Liver (tissue), 9 donors: ENCODE measurements around the gene OR52K1. TPM values are rescaled to one million over a fixed set of nuclear protein-coding genes. Genes with fewer than 3 reads are reported as not detected.

ENCODE experiments used
- DNase-seq: peaks from one replicate; pipeline ENCODE4 v3.0.0-alpha.2; 2017; ENCODE audit warnings: low spot score
- H3K27ac ChIP-seq, 2 donors: one replicate each; pipeline ENCODE4 v1.7.0; 2013; ENCODE audit warnings: inconsistent platforms in 2 of 2, low read length in 2 of 2, control low read depth in 1 of 2, low read depth in 1 of 2, mild to moderate bottlenecking in 1 of 2
- H3K27me3 ChIP-seq, 4 donors: one replicate each; pipeline versions ENCODE4 v1.6.1 to v1.7.0; 2013; ENCODE audit warnings: low read length in 3 of 4, inconsistent platforms in 1 of 4, mild to moderate bottlenecking in 1 of 4, moderate library complexity in 1 of 4; ENCODE audit not compliant: control insufficient read depth in 4 of 4, insufficient read depth in 4 of 4
- H3K36me3 ChIP-seq, 4 donors: one replicate each; pipeline versions ENCODE4 v1.6.1 to v1.7.0; 2013; ENCODE audit warnings: low read length in 3 of 4, mild to moderate bottlenecking in 3 of 4, low read depth in 1 of 4, moderate library complexity in 1 of 4; ENCODE audit not compliant: control insufficient read depth in 4 of 4, insufficient read depth in 3 of 4
- H3K4me1 ChIP-seq, 4 donors: one replicate each; pipeline versions ENCODE4 v1.6.1 to v1.7.0; 2013; ENCODE audit warnings: low read length in 3 of 4, mild to moderate bottlenecking in 3 of 4, moderate library complexity in 1 of 4; ENCODE audit not compliant: control insufficient read depth in 4 of 4, insufficient read depth in 4 of 4
- H3K4me3 ChIP-seq, 3 donors: one replicate each; pipeline versions ENCODE4 v1.6.1 to v1.7.0; 2013; ENCODE audit warnings: low read length in 3 of 3, control low read depth in 1 of 3, low read depth in 1 of 3, mild to moderate bottlenecking in 1 of 3
- H3K9ac ChIP-seq, 2 donors: one replicate each; pipeline ENCODE4 v1.7.0; 2013; ENCODE audit warnings: low read length in 2 of 2, mild to moderate bottlenecking in 2 of 2, moderate library complexity in 2 of 2, control low read depth in 1 of 2, low read depth in 1 of 2
- H3K9me3 ChIP-seq, 4 donors: one replicate each; pipeline versions ENCODE4 v1.6.1 to v1.7.0; 2013; ENCODE audit warnings: low read length in 3 of 4; ENCODE audit not compliant: control insufficient read depth in 4 of 4
- ATF3 ChIP-seq: IDR thresholded peaks from 2 replicates; pipeline ENCODE4 v1.6.1; 2016; ENCODE audit warnings: antibody characterized with exemption
- CTCF ChIP-seq: fragments of 150-350 bp; IDR thresholded peaks from 2 replicates; pipeline ENCODE4 v1.5.1; 2017; ENCODE audit warnings: improper control_type of control experiment, low read depth, low read length; ENCODE audit not compliant: missing input control
- EGR1 ChIP-seq, 2 donors: IDR thresholded peaks; 2 replicates each; pipeline ENCODE4 v1.6.1; 2016 to 2018; ENCODE audit warnings: antibody characterized with exemption in 2 of 2, low read depth in 2 of 2
- FOXA1 ChIP-seq: IDR thresholded peaks from 2 replicates; pipeline ENCODE4 v1.6.1; 2016; ENCODE audit warnings: antibody characterized with exemption
- FOXA2 ChIP-seq: IDR thresholded peaks from 2 replicates; pipeline ENCODE4 v1.6.1; 2016; ENCODE audit warnings: antibody characterized with exemption
- GABPA ChIP-seq, 2 donors: IDR thresholded peaks in 1 of 2; conservative IDR thresholded peaks in 1 of 2; 2 replicates each; pipeline ENCODE4 v1.6.1; 2016; ENCODE audit warnings: antibody characterized with exemption in 2 of 2, mild to moderate bottlenecking in 1 of 2, moderate library complexity in 1 of 2
- HNF4A ChIP-seq, 2 donors: conservative IDR thresholded peaks; 2 replicates each; pipeline ENCODE4 v1.6.1; 2016; ENCODE audit warnings: antibody characterized with exemption in 2 of 2, mild to moderate bottlenecking in 2 of 2
- HNF4G ChIP-seq: IDR thresholded peaks from 2 replicates; pipeline ENCODE4 v1.6.1; 2016; ENCODE audit warnings: antibody characterized with exemption
- JUND ChIP-seq, 2 donors: IDR thresholded peaks; 2 replicates each; pipeline ENCODE4 v1.6.1; 2016; ENCODE audit warnings: antibody characterized with exemption in 2 of 2
- NR2F2 ChIP-seq: IDR thresholded peaks from 2 replicates; pipeline ENCODE4 v1.6.1; 2016; ENCODE audit warnings: antibody characterized with exemption
- RAD21 ChIP-seq, 2 donors: IDR thresholded peaks; 2 replicates each; pipeline ENCODE4 v1.6.1; 2016; ENCODE audit warnings: antibody characterized with exemption in 2 of 2, mild to moderate bottlenecking in 2 of 2
- REST ChIP-seq: IDR thresholded peaks from 2 replicates; pipeline ENCODE4 v1.6.1; 2016; ENCODE audit warnings: antibody characterized with exemption, mild to moderate bottlenecking
- RXRA ChIP-seq, 2 donors: IDR thresholded peaks; 2 replicates each; pipeline ENCODE4 v1.6.1; 2017 to 2018; ENCODE audit warnings: antibody characterized with exemption in 2 of 2, mild to moderate bottlenecking in 1 of 2
- SP1 ChIP-seq: IDR thresholded peaks from 2 replicates; pipeline ENCODE4 v1.6.1; 2018; ENCODE audit warnings: antibody characterized with exemption, mild to moderate bottlenecking
- TAF1 ChIP-seq: conservative IDR thresholded peaks from 2 replicates; pipeline ENCODE4 v1.6.1; 2016; ENCODE audit warnings: antibody characterized with exemption, mild to moderate bottlenecking
- YY1 ChIP-seq: IDR thresholded peaks from 2 replicates; pipeline ENCODE4 v1.6.1; 2016; ENCODE audit warnings: antibody characterized with exemption, mild to moderate bottlenecking
- WGBS: extraction: QIAGEN DNeasy Blood & Tissue Kit; methylation state at CpG from one replicate; pipeline ENCODE4 v1.1.7; 2013; 5-methylcytosine and 5-hydroxymethylcytosine counted together
- polyA plus RNA-seq, 2 donors: library from polyadenylated mRNA; stranded (reverse) in 1 of 2; unstranded in 1 of 2; fragments of 200-250 nt in 1 of 2; fragments of >200 nt in 1 of 2; fragmentation: Nextera tagmentation in 1 of 2; extraction: Ambion mirVana in 1 of 2; gene quantifications; one replicate each; pipeline versions ENCODE4 v1.2.1 to v1.2.3, GENCODE V29; 2013 to 2015
- total RNA-seq, 2 donors: library from RNA; depleted of rRNA; stranded (reverse); fragments of >200 nt; gene quantifications; one replicate each; pipeline ENCODE4 v1.2.3, GENCODE V29; 2014
- TF ChIP-seq, protein P1 (sequence below): IDR thresholded peaks from 2 replicates; pipeline ENCODE4 v1.6.1; 2016; ENCODE audit warnings: antibody characterized with exemption
- TF ChIP-seq, protein P2 (sequence below): IDR thresholded peaks from 2 replicates; pipeline ENCODE4 v1.6.1; 2016; ENCODE audit warnings: antibody characterized with exemption
- donor health status: healthy.
- donor health status: healthy.
- donor health status: healthy.
- donor health status: healthy.
- donor health status: healthy.

OR52K1 gene
- total RNA-seq: under 1 TPM in 1 of 2 donors, not detected in 1; under 0.01 TPM
- polyA plus RNA-seq: not detected

GRCh38 chr11:4482445-4482844, at the start of gene OR52K1:
Gene OR52K1, plus strand, starts transcription at chr11:4482646. Its CDS starts 6,255 bp downstream, at chr11:4488901.
- DNase-seq: no peak
- H3K27me3 ChIP-seq: no peaks in the 10 kb centered on the region
- WGBS: 83% methylated on average over 2 of the region's 2 CpGs

GRCh38 chr11:4433856-4434255, 48.6 kb upstream of the OR52K1 start:
- no peaks in the 10 kb centered on the region for H3K4me1 ChIP-seq
- no peak for DNase-seq
- H3K36me3 ChIP-seq: no peaks in the 10 kb centered on the region
- no peaks in the 10 kb centered on the region for H3K27me3 ChIP-seq
- no peaks in the 10 kb centered on the region for H3K9me3 ChIP-seq
- no peak overlapping the region for H3K27ac ChIP-seq
- no peak overlapping the region for H3K4me3 ChIP-seq
- WGBS: 62% methylated on average over 2 of the region's 2 CpGs
- no peak overlapping the region for H3K9ac ChIP-seq
- TF ChIP-seq CTCF (no peak), GABPA (IDR thresholded peaks at IDR 0.05 in 1 of 2, conservative IDR thresholded peaks at IDR 0.05 in 1 of 2) (no peak), RXRA (IDR thresholded peaks at IDR 0.05) (no peak), TAF1 (no peak), SP1 (no peak), EGR1 (IDR thresholded peaks at IDR 0.05; ENCODE audit: low read depth in 2 of 2) (no peak), YY1 (no peak), FOXA2 (no peak), ATF3 (no peak), REST (no peak), NR2F2 (no peak)
- TF ChIP-seq, protein P1, sequence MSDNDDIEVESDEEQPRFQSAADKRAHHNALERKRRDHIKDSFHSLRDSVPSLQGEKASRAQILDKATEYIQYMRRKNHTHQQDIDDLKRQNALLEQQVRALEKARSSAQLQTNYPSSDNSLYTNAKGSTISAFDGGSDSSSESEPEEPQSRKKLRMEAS: no peak

More at GRCh38 chr11:4482445-4482844, at the start of gene OR52K1:
- no peak within 1 kb of the TSS for H3K27ac ChIP-seq
- H3K36me3 ChIP-seq: no peaks in the 10 kb centered on the region
- H3K9me3 ChIP-seq: no peaks in the 10 kb centered on the region
- H3K4me1 ChIP-seq: no peaks in the 10 kb centered on the region
- no peak within 1 kb of the TSS for H3K4me3 ChIP-seq
- no peak for TF ChIP-seq RAD21 (IDR thresholded peaks at IDR 0.05)
- TF ChIP-seq GABPA (IDR thresholded peaks at IDR 0.05 in 1 of 2, conservative IDR thresholded peaks at IDR 0.05 in 1 of 2): no peak
- no peak for TF ChIP-seq HNF4G
- no peak for TF ChIP-seq JUND (IDR thresholded peaks at IDR 0.05)
- no peak for TF ChIP-seq RXRA (IDR thresholded peaks at IDR 0.05)
- TF ChIP-seq YY1: no peak
- TF ChIP-seq HNF4A (conservative IDR thresholded peaks at IDR 0.05): no peak
- TF ChIP-seq NR2F2: no peak
- TF ChIP-seq EGR1 (IDR thresholded peaks at IDR 0.05; ENCODE audit: low read depth in 2 of 2): no peak
- no peak for TF ChIP-seq FOXA1
- TF ChIP-seq, protein P2, sequence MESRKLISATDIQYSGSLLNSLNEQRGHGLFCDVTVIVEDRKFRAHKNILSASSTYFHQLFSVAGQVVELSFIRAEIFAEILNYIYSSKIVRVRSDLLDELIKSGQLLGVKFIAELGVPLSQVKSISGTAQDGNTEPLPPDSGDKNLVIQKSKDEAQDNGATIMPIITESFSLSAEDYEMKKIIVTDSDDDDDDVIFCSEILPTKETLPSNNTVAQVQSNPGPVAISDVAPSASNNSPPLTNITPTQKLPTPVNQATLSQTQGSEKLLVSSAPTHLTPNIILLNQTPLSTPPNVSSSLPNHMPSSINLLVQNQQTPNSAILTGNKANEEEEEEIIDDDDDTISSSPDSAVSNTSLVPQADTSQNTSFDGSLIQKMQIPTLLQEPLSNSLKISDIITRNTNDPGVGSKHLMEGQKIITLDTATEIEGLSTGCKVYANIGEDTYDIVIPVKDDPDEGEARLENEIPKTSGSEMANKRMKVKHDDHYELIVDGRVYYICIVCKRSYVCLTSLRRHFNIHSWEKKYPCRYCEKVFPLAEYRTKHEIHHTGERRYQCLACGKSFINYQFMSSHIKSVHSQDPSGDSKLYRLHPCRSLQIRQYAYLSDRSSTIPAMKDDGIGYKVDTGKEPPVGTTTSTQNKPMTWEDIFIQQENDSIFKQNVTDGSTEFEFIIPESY: no peak
- no peak for TF ChIP-seq CTCF
- no peak within 1 kb of the TSS for H3K9ac ChIP-seq
